SK-N-SH (cell line): ENCODE data around the gene STPG2. TPM values are rescaled to one million over a fixed set of nuclear protein-coding genes. Genes with fewer than 3 reads are reported as not detected.

Experiments used
- CTCF ChIA-PET: fragments of 300-600, 350-600 bp; formaldehyde crosslinking; extraction: SDS; loops from one replicate; lab custom pipeline; 2021; lab: Yijun Ruan, JAX
- POLR2A ChIA-PET: fragments of 350-600 bp; sonication (Branson Sonifier 250); formaldehyde crosslinking; extraction: SDS; loops from one replicate; lab custom pipeline; 2020; ENCODE audit warnings: antibody characterized with exemption, inconsistent platforms; lab: Yijun Ruan, JAX
- DNase-seq: peaks from one replicate; pipeline ENCODE4 v3.0.0; 2012
- H2AFZ ChIP-seq: fragments of 200-600 bp; sonication (generic); 2 replicates; pipeline ENCODE4 v1.8.1; 2016; ENCODE audit warnings: antibody characterized with exemption, mild to moderate bottlenecking, low read depth
- H3F3A ChIP-seq: fragments of 200-600 bp; sonication (generic); replicated peaks from 2 replicates; pipeline ENCODE3; 2016; ENCODE audit warnings: antibody characterized with exemption, mild to moderate bottlenecking; ENCODE audit not compliant: insufficient read depth
- H3K27ac ChIP-seq, 2 experiments: fragments of 200-500 bp in 1 of 2; fragments of 200-600 bp in 1 of 2; sonication (Bioruptor generic) in 1 of 2; sonication (generic), shearing (Covaris generic) in 1 of 2; 2 replicates each; pipeline versions ENCODE4 v1.5.1 to v1.6.1; 2014 to 2016; ENCODE audit warnings: low read depth in 2 of 2, inconsistent platforms in 1 of 2, low read length in 1 of 2, mild to moderate bottlenecking in 1 of 2, mixed read lengths in 1 of 2
- H3K27me3 ChIP-seq: fragments of 200-600 bp; sonication (generic), shearing (Covaris generic); 2 replicates; pipeline ENCODE4 v1.6.1; 2016; ENCODE audit warnings: mixed run types; ENCODE audit not compliant: insufficient read depth
- H3K36me3 ChIP-seq, 2 experiments: fragments of 200-500 bp in 1 of 2; fragments of 200-600 bp in 1 of 2; sonication (Bioruptor generic) in 1 of 2; sonication (generic) in 1 of 2; replicated peaks in 1 of 2; 2 replicates each; pipeline versions ENCODE3 to v1.5.1; 2014 to 2016; ENCODE audit warnings: low read length in 1 of 2, mild to moderate bottlenecking in 1 of 2; ENCODE audit not compliant: insufficient read depth in 2 of 2, control insufficient read depth in 1 of 2
- H3K4me1 ChIP-seq, 2 experiments: fragments of 200-500 bp in 1 of 2; fragments of 200-600 bp in 1 of 2; sonication (Bioruptor generic) in 1 of 2; sonication (generic), shearing (Covaris generic) in 1 of 2; 2 replicates each; pipeline versions ENCODE4 v1.5.1 to v1.6.1; 2014 to 2016; ENCODE audit warnings: low read depth in 1 of 2, low read length in 1 of 2, mixed run types in 1 of 2; ENCODE audit not compliant: insufficient read depth in 2 of 2, control insufficient read depth in 1 of 2
- H3K4me2 ChIP-seq: fragments of 200-600 bp; sonication (generic), shearing (Covaris generic); 2 replicates; pipeline ENCODE4 v1.6.1; 2017; ENCODE audit warnings: mixed run types
- H3K4me3 ChIP-seq, 2 experiments: fragments of 200-500 bp in 1 of 2; fragments of 200-600 bp in 1 of 2; sonication (Bioruptor generic) in 1 of 2; sonication (generic), shearing (Covaris generic) in 1 of 2; 2 replicates each; pipeline versions ENCODE4 v1.5.1 to v1.8.1; 2014 to 2016; ENCODE audit warnings: low read depth in 2 of 2, inconsistent platforms in 1 of 2, low read length in 1 of 2, mild to moderate bottlenecking in 1 of 2, mixed read lengths in 1 of 2, moderate library complexity in 1 of 2
- H3K79me2 ChIP-seq: fragments of 200-600 bp; sonication (generic); 2 replicates; pipeline ENCODE4 v1.8.1; 2017; ENCODE audit warnings: mild to moderate bottlenecking; ENCODE audit not compliant: insufficient read depth
- H3K9ac ChIP-seq: fragments of 200-600 bp; sonication (generic); 2 replicates; pipeline ENCODE4 v1.6.1; 2017; ENCODE audit warnings: mixed run types
- H3K9me2 ChIP-seq: fragments of 200-600 bp; sonication (generic); 2 replicates; pipeline ENCODE4 v1.6.1; 2017; ENCODE audit warnings: mixed run types
- H3K9me3 ChIP-seq: fragments of 200-600 bp; sonication (generic); 2 replicates; pipeline ENCODE4 v1.6.1; 2017; ENCODE audit warnings: mixed run types, mild to moderate bottlenecking, moderate library complexity
- H4K20me1 ChIP-seq: fragments of 200-600 bp; sonication (generic); 2 replicates; pipeline ENCODE4 v1.6.1; 2017; ENCODE audit warnings: mild to moderate bottlenecking, mixed run types; ENCODE audit not compliant: insufficient read depth
- ELF1 ChIP-seq: IDR thresholded peaks from 2 replicates; pipeline ENCODE4 v1.4.0; 2012
- FOXM1 ChIP-seq: IDR thresholded peaks from 2 replicates; pipeline ENCODE4 v1.4.0; 2012; ENCODE audit warnings: low read depth, mild to moderate bottlenecking
- GABPA ChIP-seq: IDR thresholded peaks from 2 replicates; pipeline ENCODE4 v1.4.0; 2012; ENCODE audit warnings: low read depth, mild to moderate bottlenecking
- GATA2 ChIP-seq: sonication (generic); formaldehyde crosslinking; IDR thresholded peaks from 2 replicates; pipeline ENCODE4 v1.5.0; 2020; ENCODE audit warnings: mild to moderate bottlenecking, missing genetic modification reagents
- JUND ChIP-seq: IDR thresholded peaks from 2 replicates; pipeline ENCODE4 v1.4.0; 2012
- POLR2AphosphoS5 ChIP-seq: IDR thresholded peaks from 2 replicates; pipeline ENCODE4 v1.6.1; 2012; ENCODE audit warnings: low read depth, low read length
- RAD21 ChIP-seq: IDR thresholded peaks from 2 replicates; pipeline ENCODE4 v1.6.1; 2012; ENCODE audit warnings: mild to moderate bottlenecking, low read length
- RFX5 ChIP-seq: IDR thresholded peaks from 2 replicates; pipeline ENCODE4 v1.6.1; 2012; ENCODE audit warnings: mild to moderate bottlenecking, improper control_type of control experiment, low read length
- SIN3A ChIP-seq: IDR thresholded peaks from 2 replicates; pipeline ENCODE4 v1.6.1; 2012; ENCODE audit warnings: low read depth, mild to moderate bottlenecking, low read length, moderate library complexity, borderline replicate concordance
- SMC3 ChIP-seq: IDR thresholded peaks from 2 replicates; pipeline ENCODE4 v1.6.1; 2012; ENCODE audit warnings: low read depth, low read length, improper control_type of control experiment
- TAF1 ChIP-seq: IDR thresholded peaks from 2 replicates; pipeline ENCODE4 v1.6.1; 2012; ENCODE audit warnings: low read depth, mild to moderate bottlenecking, low read length, moderate library complexity, borderline replicate concordance
- TCF12 ChIP-seq: IDR thresholded peaks from 2 replicates; pipeline ENCODE4 v1.4.0; 2012
- YY1 ChIP-seq: IDR thresholded peaks from 2 replicates; pipeline ENCODE4 v1.4.0; 2012; ENCODE audit warnings: low read depth, mild to moderate bottlenecking
- WGBS: methylation state at CpG from one replicate; pipeline ENCODE4 v1.1.6; 2017; ENCODE audit warnings: low lambda C conversion rate; 5-methylcytosine and 5-hydroxymethylcytosine counted together
- polyA plus RNA-seq, 3 experiments: library from polyadenylated mRNA; depleted of rRNA; stranded (reverse); fragments of >200 nt; gene quantifications; 2 replicates each; pipeline ENCODE4 v1.2.3, GENCODE V29; 2012
- TF ChIP-seq, protein P1 (sequence below): IDR thresholded peaks from 2 replicates; pipeline ENCODE4 v1.6.1; 2012; ENCODE audit warnings: mild to moderate bottlenecking, low read depth, low read length, moderate library complexity
- TF ChIP-seq, protein P2 (sequence below): fragments of 200-600 bp; sonication (generic); IDR thresholded peaks from 2 replicates; pipeline ENCODE4 v1.6.1; 2017; ENCODE audit warnings: antibody characterized with exemption, mild to moderate bottlenecking, moderate library complexity
- TF ChIP-seq, protein P3 (sequence below): IDR thresholded peaks from 2 replicates; pipeline ENCODE4 v1.4.0; 2012; ENCODE audit warnings: low read depth, borderline replicate concordance
- TF ChIP-seq, protein P4 (sequence below): fragments of 150-350 bp; IDR thresholded peaks from 2 replicates; pipeline ENCODE4 v1.6.1; 2017; ENCODE audit warnings: antibody characterized with exemption, low read length, low read depth, borderline replicate concordance

Gene STPG2
- polyA plus RNA-seq, 1 of the 3 experiments (the other 2 are of a cell fraction), result not detected

DNA sequence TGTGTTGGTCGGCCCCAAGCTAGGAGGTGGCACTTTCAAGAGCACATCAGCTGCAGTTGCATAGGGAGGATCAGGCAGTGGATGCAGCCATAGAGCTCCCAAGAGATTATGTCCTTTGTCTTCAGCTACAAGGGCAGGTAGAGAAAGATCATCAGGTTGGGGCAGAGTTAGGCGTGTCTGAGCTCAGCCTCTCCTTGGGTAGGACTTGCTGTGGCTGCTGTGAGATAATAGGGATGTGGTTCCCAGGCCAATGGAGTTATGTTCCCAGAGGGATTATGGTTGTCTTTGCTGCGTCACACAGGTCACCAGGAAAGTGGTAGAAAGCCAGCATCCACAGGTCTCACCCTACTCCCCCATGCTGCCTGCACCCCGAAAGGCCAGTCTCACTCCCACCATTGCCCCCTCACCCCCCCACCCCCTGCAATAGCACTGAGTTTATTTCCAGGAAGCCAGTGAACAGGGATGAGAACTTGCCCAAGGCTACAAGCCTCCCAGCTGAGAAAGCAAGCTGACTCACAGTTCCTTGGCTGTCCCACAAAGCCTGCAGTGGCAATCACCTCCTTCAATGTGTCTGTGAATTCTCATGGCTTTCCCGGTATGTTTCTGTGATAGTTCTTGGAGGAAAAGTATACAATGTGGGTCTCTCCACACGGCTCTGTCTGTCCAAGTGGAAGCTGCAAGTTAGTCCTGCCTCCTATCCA lies 148.4 kb downstream of the STPG2 start:
- ChIA-PET CTCF (no interaction called here), POLR2A (no interaction called here)
- no peak overlapping the region for H2AFZ ChIP-seq
- no peak overlapping the region for H3K4me2 ChIP-seq
- H3K36me3 ChIP-seq, result no peaks in the 10 kb centered on the region
- no peak for DNase-seq
- no peaks in the 10 kb centered on the region for H3K27me3 ChIP-seq
- 22% methylated on average over 5 of the region's 6 CpGs for WGBS
- no peaks in the 10 kb centered on the region for H3K79me2 ChIP-seq
- H3K9me3 ChIP-seq, result no peaks in the 10 kb centered on the region
- no peak overlapping the region for H3K27ac ChIP-seq
- H3F3A ChIP-seq, result no peaks in the 10 kb centered on the region
- no peak overlapping the region for H3K4me3 ChIP-seq
- no peaks in the 10 kb centered on the region for H3K4me1 ChIP-seq
- no peaks in the 10 kb centered on the region for H3K9me2 ChIP-seq
- H4K20me1 ChIP-seq, result no peaks in the 10 kb centered on the region
- TF ChIP-seq SMC3 (no peak), YY1 (no peak), ELF1 (no peak), SIN3A (no peak), TAF1 (no peak), JUND (no peak), RAD21 (no peak), FOXM1 (no peak), GATA2 (CRISPR knock-in tag) (no peak), GABPA (no peak), RFX5 (no peak), TCF12 (no peak), POLR2AphosphoS5 (no peak)
- TF ChIP-seq, protein P1, sequence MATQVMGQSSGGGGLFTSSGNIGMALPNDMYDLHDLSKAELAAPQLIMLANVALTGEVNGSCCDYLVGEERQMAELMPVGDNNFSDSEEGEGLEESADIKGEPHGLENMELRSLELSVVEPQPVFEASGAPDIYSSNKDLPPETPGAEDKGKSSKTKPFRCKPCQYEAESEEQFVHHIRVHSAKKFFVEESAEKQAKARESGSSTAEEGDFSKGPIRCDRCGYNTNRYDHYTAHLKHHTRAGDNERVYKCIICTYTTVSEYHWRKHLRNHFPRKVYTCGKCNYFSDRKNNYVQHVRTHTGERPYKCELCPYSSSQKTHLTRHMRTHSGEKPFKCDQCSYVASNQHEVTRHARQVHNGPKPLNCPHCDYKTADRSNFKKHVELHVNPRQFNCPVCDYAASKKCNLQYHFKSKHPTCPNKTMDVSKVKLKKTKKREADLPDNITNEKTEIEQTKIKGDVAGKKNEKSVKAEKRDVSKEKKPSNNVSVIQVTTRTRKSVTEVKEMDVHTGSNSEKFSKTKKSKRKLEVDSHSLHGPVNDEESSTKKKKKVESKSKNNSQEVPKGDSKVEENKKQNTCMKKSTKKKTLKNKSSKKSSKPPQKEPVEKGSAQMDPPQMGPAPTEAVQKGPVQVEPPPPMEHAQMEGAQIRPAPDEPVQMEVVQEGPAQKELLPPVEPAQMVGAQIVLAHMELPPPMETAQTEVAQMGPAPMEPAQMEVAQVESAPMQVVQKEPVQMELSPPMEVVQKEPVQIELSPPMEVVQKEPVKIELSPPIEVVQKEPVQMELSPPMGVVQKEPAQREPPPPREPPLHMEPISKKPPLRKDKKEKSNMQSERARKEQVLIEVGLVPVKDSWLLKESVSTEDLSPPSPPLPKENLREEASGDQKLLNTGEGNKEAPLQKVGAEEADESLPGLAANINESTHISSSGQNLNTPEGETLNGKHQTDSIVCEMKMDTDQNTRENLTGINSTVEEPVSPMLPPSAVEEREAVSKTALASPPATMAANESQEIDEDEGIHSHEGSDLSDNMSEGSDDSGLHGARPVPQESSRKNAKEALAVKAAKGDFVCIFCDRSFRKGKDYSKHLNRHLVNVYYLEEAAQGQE, result no peak
- TF ChIP-seq, protein P2, sequence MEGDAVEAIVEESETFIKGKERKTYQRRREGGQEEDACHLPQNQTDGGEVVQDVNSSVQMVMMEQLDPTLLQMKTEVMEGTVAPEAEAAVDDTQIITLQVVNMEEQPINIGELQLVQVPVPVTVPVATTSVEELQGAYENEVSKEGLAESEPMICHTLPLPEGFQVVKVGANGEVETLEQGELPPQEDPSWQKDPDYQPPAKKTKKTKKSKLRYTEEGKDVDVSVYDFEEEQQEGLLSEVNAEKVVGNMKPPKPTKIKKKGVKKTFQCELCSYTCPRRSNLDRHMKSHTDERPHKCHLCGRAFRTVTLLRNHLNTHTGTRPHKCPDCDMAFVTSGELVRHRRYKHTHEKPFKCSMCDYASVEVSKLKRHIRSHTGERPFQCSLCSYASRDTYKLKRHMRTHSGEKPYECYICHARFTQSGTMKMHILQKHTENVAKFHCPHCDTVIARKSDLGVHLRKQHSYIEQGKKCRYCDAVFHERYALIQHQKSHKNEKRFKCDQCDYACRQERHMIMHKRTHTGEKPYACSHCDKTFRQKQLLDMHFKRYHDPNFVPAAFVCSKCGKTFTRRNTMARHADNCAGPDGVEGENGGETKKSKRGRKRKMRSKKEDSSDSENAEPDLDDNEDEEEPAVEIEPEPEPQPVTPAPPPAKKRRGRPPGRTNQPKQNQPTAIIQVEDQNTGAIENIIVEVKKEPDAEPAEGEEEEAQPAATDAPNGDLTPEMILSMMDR, result no peak
- TF ChIP-seq, protein P3, sequence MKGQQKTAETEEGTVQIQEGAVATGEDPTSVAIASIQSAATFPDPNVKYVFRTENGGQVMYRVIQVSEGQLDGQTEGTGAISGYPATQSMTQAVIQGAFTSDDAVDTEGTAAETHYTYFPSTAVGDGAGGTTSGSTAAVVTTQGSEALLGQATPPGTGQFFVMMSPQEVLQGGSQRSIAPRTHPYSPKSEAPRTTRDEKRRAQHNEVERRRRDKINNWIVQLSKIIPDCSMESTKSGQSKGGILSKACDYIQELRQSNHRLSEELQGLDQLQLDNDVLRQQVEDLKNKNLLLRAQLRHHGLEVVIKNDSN, result no peak
- TF ChIP-seq, protein P4, sequence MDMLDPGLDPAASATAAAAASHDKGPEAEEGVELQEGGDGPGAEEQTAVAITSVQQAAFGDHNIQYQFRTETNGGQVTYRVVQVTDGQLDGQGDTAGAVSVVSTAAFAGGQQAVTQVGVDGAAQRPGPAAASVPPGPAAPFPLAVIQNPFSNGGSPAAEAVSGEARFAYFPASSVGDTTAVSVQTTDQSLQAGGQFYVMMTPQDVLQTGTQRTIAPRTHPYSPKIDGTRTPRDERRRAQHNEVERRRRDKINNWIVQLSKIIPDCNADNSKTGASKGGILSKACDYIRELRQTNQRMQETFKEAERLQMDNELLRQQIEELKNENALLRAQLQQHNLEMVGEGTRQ, result no peak
- H3K9ac ChIP-seq, result no peak overlapping the region
